GM21526 (cell line): ENCODE results near the gene ENC1.

Experiments used
- ATAC-seq: cut with Tn5 transposase; IDR thresholded peaks from one replicate; pipeline ENCODE4 v1.9.1; 2021; ENCODE audit warnings: moderate library complexity; ENCODE audit not compliant: unreplicated experiment, low FRiP score

Gene ENC1

DNA sequence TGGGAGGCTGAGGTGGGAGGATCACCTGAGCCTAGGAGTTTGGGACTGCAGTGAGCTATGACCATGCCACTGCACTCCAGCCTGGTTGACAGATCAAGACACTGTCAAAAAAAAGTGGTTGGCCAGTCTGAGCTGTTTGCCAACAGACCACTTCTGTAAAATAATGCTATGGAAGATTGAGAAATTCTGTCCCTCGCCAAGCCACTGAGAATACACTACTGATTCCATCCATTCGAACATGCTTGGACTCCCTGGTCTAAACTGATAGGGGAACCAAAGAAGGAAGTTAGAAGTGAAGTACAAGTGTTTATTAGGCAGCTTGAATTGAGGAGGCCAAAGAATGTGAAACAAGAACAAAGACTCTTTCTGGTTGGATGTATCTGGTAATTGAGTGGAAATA is 27.2 kb downstream of the ENC1 start:
- ATAC-seq = no peak

DNA sequence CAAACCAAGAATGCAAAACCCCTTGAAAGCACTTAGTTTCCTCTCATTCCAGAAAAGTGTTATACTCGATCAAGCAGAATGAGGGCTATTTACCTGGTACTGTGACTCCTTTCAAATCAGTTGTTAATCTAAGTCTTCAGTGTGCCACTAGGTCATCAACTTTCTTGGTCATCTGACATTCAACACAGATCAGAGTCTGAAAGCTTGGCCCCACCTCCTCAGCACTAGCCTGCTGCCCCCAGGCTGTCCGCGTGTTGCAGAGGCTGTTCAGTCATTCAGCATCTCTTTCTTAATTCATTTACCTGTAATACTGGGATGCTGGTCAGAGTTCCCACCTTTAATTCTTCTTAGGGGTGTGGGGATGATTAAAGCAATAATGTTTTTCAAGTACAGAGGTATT is 28.5 kb downstream of the ENC1 start:
- ATAC-seq = no peak

DNA sequence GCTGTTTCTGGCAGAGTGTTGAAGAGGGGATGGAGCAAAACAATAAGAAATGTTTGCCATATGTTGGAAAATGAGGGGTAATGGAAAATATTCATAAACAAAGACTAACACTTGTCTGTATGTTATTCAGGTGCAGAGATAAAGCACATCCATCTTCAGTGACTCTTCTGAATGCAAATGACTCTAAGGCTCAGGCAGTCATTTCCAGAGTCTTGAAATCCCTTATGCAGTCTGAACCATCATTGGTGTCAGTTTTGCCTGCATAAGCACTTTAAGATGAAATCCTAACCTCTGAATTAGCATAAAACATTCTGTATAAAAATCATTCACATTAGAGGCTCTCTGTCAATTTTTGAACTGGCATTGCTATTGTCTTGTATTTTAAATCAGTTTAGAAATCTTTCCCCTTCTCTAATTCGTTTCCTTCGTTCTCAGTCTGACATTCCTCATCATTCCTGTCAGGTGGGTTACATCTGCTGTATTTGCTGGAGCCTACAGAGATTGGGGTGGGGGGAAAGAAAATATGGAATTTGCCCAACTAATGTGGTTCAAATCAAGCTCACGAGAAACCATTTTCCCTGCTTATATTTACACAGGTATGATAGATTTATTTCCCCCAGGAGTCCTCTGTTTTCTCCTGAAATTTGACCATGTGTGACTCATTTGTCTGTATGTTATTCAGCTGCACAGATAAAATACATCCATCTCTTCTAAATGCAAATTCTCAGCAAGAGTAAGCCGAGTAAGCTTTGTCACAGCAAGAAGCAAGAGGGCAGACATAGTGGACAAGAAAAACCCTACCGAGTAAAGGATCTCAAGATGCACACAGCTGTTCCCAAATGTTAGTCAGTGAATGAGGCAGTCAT is 31.6 kb downstream of the ENC1 start:
- no peak for ATAC-seq

DNA sequence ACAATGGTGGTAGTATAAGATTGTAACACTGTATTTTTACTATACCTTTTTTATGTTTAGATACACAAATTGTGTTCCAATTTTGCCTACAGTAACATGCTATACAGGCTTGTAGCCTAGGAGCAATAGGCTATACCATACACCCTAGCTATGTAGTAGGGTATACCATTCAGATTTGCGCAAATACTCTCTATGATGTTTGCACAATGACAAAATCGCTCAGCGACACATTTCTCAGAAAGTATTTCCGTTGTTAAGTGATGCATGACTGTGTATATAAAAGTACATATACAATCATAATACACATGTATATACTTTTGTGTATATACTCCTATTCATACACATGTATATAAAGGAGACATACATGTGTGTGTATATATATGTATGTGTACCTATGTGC is 34.8 kb downstream of the ENC1 start:
- ATAC-seq = no peak

DNA sequence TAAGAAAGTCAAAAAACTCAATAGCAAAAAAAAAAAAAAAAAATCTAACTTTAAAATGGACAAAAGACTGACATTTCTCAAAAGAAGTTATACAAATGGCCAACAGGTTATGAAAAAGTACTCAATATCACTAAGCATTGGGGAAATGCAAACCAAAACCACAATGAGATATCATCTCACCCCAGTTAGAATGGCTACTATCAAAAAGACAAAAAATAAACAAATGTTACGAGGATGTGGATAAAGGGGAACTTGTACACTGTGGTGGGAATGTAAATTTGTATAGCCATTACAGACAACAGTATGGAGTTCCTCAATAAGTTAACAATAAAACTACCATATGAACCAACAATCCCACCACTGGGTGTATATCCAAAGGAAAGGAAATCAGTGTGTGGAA is 37.2 kb downstream of the ENC1 start:
- no peak for ATAC-seq

DNA sequence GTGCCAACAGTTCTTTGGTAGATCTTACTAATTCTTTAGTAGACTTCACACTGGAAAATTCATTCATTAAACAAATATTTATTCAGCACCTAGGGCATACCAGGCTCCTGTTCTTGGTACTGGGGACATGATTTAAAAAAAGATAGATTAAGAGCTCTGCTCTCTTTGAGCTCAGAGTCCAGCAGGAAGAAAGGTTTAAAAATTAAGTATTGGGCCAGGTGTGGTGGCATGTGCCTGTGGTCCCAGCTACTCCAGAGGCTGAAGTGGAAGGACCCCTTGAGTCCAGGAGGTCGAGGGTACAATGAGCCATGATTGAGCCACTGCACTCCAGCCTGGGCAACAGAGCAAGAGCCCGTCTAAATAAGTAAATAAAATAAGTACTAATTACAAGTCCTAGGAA is 41.4 kb downstream of the ENC1 start:
- no peak for ATAC-seq

DNA sequence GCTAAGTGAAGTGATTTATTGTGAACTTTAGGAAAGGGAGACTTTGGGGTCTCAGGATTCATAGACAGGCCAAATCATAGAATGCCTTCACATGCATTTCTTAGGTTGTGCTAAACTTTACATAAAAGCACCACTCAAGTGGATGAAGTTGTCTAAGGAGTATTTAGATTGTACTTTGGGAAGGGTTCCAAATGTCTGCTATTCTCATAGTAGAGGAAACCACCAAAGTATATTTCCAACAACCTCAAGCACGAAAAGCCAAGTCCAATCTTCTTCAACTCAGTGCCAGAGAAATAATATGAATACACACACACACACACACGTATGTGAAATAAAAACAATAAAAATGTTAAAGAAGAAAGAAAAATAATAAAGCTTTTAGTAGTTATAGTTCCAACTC is 41.8 kb downstream of the ENC1 start:
- no peak for ATAC-seq

DNA sequence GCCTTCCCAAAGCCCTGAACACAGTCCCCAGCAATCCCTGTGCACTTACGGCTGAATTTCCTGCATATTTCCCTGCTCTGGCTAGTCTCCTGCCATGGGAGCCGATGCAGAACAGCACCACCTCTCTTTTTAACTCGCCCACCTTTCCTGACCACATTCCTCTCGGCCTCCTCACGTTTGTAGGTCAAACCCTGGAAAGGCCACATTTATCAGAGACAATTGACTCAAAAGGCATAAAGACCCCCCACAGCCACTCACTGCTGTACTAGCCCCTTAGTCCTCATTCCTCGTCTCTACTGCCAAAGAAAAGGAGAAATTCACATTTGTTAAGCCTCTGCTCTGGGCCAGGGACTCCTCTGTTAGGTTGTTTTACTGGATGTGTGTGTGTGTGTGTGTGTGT is 43.6 kb downstream of the ENC1 start:
- no peak for ATAC-seq

DNA sequence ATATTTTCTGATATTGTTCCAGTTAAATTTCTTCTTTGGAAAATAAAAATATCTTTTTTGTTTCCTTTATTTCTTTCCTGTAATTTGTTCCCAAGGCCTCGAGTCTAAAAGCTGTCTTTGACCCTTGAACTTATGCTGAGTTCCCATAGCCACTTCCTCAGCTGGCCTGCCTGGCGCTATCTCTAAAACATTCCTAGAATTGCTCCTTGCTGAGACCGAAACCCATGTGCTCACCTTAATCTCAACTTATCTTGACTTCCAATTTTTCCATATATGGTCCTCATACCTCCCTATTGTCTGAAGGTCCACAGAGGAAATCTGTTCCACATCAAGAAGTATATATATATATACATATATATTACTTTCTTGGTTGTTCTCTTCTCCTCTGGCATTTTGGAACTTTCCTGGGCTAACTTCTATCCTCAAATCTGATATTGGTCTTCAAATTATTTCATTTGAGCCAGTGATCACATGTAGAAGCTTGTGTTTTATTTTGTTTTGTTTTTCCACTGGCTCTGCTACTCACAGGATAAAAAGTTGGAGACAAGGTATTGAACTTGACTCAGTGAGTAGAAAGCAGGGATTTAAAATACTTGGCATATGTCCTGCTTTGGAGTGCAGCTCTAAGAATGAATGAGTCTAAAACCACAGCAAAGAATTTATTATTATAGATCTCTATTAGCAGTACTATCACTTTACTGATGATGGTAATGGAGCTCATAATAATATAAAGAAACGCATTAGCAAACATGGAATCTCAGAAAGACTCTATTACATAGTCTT is 45.2 kb downstream of the ENC1 start:
- no peak for ATAC-seq

DNA sequence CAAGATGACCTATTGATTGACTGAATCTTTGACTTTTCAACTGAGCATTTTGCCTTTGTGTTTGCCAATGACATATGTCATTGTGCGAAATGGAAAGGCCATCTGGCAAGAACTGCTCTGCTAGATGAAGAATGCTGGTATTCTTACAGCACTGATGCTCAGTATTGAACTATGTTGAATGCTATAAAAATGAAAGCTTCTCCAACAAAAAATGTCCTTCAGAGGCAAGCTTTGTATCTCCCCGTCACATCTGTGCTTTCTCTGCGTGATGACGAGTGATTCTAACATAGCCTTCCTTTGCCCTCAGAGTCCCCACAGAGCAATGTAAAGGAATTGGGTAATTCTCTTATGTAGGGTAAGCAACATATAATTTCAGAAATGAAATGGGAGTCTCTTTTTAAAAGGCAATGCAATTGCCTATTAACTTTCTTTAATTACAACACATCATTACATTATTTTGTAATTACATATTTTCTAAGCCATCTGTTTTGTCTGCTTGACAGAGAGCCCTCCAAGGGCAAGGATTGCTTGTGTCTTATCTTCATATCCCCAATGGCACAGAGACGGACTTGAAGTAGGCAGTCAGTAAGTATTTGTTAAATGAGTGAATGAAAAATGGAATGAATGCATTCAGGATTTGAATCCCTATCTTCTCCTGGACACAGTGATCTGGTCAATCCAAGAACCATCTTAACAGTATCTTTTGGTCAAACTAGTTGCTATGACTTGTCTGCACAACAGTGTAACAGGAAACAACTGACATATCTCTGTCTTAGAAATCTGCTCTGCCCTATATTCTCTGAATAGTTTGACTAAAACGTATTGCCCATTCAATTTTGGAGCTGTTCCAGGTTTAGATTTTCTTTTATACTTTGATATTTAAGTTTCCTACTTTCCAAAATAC is 46.1 kb downstream of the ENC1 start:
- no peak for ATAC-seq

DNA sequence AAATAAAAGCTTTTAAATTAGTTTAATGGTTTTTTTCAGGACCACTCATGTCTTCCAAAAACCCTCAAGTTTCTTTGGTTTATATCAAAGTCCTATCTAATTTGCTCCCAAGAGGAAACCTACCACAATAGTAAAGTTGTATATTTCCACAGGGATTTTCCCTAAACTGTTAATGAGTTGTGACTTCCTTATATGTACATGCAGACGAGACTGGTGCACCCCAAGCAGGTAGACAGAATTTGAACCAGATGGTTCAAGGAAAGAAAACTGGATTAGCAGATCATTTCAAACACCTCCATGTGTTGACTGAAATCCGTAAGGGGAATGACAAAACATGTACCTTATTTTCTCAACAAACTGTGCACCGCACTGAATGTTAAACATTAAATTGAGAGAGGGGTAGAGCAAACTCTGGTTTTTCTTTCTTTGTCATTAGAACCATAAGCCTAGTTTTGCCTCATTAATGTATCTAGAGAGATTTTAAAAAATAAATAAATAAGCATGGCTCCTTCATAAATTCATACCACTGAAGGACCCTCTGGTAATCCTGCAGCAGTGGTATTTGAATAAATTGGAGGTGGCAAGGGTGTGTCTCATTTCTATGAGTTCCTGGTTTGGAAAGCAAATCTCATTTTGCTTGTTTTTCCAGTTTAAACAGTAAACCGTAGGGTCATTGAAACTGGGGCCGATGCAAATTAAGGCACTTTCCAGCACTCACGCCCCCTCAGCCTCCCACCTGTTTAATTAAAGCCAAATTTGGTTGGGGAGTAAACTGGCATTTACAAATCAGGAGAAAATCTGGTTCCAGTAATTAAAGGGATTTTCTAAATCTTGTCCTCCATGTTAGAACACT is 51.1 kb downstream of the ENC1 start:
- ATAC-seq = no peak

DNA sequence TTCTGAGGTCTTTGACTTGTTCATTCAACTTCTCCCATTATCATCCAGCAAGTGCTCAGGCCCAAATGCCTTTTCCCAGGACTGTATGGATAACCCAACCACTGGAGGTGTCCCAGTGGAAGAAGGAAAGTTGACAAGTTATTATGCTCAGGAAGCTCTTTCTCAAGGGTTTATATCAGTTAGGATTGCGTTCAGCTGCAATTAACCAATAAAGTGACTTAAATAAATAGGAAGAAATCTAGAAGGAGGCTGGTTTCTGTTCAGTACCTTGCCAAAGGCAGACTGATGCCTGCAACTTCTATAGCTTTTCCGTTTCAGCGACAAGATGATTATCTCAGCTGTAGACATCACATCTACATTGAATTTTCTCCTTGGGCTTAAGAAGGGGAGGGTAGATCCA is 52.1 kb downstream of the ENC1 start:
- ATAC-seq = no peak

DNA sequence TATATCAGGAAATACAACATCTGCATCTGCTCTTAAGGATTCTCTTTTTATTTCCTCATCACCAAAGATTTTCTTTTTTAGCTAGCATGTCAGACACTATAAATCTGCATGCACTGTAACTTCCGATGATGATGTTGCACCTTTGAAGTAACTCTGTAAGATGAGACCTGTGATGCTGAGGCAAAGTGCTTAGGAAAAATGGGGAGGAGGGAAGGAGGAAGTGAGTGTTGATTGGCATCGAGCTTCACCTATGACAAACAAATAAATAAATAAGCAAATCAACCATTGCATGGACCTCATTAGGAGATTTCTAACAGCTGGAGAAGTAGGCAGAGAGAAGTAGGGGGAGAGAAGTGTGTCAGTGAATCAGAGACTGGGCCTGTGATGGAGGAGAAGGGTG is 52.6 kb downstream of the ENC1 start:
- no peak for ATAC-seq

DNA sequence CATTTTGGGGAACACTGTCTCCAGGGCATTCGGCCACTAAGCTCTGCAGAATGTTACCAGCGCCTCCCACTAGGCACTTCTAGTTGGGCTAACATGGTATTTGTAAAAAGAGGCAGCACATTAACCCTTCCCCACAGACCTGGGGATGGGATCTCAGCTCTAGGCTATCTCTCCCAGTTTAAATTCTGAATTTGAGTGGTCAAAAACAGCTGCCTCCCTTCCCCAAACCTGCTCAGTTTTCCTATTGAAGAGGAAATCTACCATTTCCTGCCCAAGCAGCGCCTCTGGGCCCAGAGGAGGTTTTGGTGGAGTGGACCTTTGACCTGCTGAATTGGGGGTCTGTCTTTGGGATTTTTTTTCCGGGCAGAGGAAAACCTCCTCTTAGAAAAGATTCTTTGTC is 53.2 kb downstream of the ENC1 start:
- no peak for ATAC-seq

DNA sequence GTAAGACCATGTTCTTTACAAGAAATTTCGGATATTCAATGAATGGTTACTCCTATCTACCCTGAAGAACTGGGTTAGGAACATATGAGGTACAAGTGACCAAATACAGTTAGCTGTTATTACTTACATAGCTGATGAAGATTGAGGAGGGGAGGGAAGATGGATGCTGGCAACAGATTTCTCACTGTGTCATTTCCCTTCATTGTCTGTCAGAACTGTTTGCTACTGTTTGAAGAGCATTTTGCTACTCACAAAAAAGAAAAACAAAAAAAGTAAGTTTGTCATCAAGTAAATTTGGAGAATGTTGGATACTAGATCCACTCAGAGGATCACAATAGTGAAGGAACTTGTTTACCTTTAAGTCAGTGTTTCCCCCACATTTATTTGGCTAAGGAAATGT is 53.7 kb downstream of the ENC1 start:
- no peak for ATAC-seq

DNA sequence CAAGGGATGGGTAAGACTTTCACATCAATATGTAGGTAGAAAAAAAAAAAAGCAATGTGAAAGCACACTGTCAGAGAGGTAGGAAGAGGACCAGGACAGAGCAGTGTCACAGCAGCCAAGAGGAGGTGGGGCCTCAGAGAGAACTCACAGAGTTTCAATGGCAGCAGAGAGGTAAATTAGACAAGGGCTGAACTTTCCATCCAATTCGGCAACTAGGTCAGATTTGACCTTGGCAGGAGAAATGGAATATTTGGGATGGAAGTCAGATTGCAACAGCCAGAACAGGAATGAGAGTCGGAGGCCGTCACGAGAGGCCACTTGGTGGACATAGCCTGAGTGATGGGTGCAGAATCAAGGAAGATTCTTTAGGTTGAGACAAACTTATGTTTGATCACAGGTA is 57.7 kb downstream of the ENC1 start:
- ATAC-seq = no peak

DNA sequence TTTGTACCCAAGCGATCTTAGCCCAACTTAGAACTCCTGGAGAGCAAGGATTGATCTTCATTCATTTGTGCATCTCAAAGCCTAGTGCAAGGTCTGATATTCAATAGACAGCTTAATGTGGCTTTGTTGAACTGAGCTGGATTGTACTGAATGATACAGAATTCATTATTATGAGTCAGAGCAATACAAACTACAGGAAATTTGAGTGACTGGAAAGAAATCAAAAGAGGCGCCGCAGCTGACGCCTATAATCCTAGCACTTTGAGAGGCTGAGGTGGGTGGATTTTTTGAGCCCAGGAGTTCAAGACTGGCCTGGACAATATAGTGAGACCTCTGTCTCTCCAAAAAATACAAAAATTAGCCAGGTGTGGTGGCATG is 58.6 kb downstream of the ENC1 start:
- ATAC-seq = no peak

DNA sequence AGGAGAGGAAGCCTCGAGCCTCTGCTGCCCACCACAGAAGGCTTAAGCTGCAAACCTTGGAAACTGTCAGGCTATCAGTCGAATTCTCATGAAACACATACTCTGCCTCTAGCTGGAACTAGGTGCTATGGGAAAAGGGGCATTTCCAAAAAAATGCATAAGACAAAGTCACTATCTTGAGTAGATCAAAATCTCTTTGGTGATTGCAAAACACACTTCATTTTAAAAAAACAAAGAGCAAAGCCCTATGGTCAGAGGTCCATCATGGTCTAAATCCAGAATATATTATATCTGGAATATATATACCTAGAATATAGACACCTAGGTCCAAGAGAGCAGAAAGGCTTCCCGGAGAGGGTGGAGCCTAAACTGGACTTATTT is 59.8 kb downstream of the ENC1 start:
- ATAC-seq = no peak

DNA sequence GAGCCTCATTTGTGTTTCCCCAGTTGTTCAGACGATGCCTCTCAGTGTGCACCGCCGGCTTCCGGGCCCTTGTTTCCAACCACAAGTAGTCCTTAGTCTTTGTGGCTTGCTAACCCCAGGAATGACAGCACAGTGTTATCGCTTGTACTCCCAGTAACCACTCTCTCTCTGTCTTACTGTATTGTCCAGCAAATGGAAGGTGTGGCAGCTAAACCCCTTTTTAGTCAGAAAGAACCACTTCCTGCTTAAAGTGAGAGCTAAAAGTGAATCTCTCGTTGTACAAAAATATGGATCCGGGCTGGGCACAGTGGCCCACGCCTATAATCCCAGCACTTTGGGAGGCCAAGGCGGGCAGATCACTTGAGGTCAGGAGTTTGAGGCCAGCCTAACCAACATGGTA is 61.3 kb downstream of the ENC1 start:
- peak; percentile 56 for ATAC-seq

DNA sequence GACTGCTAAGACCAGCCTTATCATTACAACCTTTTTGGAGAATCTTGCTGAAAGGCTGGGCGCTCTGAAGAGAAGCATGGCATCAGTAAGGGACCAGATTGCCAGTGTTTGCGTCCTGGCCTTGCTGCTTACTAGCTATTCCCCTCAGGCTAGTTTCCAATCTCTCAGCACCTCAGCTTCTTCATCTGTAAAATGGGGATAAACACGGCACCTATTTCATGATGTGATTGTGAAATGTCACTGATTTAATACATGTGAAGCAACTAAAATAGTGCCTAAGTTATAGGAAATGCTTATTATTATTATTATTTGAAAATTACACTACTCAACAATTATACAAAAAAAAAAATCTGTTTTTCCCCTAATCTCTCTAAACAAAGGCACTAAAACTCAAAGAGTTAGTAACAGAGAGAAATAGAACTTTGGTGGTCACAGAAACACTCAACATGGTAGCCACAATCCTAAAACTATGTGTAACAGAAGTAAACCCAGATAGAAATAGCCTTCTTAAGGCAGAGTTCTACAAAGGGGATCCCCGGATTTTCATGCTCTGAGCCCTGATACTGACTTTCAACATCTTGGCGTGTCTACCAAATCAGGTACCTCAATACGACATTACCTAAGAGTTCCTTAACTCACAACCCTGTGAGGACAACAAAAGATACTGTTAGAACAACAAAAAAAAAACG is 62.0 kb downstream of the ENC1 start:
- ATAC-seq = no peak
